Amniotic stem cell (primary cell): ENCODE measurements around the gene CLEC2L.

Source experiments
- DNase-seq: peaks from one replicate; lab custom pipeline; 2025; lab: John Stamatoyannopoulos, UW

CLEC2L gene

DNA sequence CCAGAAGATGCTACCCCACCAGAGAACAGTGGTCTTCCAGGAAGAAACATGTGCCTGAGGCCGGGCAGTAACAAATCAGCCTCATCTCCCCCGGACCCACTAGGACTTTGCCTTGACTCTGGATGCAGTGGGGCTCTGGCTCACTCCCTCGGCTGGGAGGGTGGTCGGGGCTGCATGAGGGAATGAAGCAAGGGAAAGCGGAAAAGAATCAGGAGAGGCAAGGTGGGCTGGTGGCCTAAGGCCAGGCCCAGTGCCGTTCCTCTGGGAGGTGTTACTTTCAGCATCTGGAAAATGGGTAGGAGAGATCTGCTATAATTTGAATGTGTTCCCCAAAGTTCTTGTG lies 51.8 kb downstream of the CLEC2L start:
- no peak for DNase-seq

DNA sequence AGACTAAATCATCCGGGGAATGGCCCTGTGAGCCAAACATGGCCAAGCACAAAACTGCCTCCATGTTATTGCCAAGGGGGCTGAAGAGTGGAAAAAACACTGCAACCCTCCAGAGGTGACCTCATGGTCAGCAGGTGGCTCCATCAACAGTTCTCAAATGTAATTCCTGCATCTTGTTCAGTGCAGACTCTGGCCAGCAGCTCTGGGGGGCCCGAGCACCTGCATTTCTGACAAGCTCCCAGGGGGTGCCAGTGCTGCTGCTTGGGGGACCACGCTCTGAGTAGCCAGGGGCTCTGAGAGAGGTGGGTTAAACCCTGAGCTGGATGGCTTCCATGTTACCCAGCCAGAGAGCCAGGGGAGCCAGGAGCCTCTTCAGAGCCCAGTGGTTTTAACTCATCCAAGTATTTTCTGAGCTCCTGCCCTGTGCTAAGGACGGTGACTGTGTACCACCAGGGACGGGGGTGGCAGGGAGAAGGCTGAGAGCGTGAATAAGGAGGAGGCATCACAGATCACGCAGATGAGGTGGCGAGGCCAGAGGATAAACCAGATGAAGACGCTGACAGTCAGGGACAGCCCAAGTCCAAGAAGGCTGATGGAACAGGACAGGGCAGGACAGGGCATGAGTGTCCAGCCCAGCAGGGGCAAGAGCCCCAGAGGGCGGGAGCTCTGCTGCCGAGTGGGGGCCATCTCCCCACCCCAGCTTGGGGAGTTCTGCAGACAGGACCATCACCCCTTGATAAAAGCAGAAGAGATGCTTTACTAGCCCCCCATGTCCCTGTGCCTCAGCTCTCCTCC lies 52.9 kb downstream of the CLEC2L start:
- no peak for DNase-seq

DNA sequence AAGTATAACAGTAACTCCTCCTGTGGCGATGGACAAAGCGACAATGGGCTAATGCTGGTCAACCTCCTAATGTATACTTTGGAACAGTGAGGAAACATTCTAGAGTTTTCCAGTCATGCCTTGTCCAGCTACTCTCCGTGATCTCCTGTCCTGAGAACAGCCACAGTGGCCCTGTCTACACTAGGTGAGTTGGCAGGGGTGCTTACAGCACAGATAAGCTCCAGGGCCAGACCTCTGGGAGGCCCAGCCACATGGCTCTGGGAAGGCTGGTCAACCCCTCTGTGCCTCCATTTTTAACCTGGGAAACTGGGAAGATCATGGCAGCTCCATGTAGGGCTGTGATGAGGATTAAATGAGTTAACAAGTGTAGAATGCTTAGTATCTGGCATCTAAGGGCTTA lies 57.0 kb downstream of the CLEC2L start:
- no peak for DNase-seq

DNA sequence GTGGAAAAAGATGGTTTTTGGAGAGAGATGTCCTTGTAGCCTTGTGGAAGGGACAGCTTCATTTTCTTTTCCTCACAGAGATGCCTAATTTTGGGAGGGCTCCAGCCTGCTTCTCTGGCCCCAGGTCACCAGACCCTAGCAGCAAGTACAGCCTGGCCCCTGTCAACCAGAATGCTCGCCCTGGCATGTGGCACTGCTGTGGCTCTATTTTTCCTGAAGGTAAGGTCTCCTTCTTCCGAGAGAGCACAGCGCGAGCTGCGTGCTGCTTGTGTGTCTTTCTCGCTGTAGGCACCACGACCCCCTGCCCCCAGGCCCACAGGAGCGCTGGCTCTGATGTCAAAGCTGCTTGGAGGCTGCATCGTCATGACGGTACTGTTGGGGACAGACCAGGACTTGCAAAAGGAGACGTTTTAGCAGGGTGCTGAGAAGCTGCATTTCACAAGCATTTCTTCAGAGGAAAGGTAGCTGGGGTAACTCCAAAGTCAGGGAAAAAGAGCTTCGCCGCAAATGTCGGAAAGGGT lies 58.7 kb downstream of the CLEC2L start:
- DNase-seq, result no peak

DNA sequence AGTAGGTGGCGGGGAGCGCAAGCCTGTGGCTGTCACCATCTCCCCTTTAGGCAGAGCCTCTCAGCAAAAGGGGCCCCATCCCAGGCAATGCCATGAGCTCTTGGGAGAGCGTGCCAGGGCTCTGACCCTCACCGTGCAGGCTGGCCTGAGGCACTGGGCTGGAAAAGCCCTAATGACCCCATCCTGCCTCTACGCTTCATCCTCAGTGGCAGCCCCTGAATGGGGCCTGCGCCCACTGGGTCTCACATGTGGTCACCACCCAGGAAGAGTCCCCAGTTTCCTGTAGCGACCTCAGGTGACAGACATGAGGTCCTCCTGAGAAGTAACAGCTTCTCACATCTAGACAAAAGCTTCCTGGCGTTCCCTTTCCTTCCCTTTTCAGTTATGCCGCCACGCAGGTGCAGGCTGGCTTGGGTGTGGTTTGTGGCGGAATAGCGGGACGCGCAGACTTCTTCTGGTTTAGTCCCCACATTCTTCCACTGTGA lies 59.2 kb downstream of the CLEC2L start:
- no peak for DNase-seq

DNA sequence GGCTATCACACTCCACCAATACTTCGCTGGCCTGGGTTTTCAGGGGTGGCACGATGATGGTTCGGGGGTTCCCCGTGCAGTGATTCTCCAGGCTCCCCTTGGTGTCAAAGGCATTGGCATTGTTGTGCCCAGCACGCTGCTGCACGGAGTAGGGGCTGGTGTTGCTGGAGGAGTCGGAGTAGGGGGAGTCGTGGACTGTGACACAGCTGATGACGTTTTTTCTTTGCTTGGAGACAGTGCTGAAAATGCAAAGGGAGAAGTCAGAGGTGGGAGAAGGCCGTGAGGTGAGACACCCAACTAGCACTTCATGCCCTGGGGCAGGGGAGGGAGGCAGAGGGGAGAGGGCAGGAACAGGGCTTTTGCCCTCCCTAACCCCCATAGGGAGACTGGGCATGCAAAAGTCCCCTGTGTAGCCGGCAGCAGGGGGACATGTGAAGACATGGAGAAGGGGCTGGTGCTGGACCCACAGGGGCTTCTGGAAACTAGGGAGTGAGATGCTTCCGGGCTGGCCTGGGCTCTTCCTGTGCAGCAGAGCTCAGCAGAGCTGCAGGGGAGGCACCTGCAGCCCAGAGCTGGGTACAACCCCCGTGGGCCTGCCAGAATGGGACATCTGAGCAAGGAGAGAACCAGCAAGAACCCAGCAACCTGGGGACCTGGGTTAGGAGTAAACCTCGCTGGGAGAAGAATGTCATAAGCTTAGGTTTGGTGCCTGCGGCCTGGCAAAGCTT lies 60.5 kb downstream of the CLEC2L start:
- no peak for DNase-seq

DNA sequence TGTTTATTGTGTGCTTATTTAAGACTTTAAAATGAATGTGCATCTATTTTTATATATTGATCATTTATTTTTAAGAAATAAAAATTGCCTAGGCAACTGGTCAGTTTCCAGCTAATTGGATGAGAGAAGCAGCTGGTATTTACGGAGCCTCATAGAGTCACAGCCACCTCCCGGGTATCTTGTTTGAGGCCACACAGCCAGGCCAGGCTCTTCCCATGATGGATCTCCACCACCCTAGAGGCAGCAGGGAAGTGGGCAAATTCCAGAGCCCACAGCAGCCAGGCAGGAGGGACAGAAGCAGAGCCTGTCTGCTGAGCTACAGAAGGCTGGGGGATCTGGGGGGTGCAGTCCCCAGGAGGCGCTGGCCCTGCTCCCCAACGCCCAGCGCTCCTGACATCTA lies 61.6 kb downstream of the CLEC2L start:
- DNase-seq, result no peak

DNA sequence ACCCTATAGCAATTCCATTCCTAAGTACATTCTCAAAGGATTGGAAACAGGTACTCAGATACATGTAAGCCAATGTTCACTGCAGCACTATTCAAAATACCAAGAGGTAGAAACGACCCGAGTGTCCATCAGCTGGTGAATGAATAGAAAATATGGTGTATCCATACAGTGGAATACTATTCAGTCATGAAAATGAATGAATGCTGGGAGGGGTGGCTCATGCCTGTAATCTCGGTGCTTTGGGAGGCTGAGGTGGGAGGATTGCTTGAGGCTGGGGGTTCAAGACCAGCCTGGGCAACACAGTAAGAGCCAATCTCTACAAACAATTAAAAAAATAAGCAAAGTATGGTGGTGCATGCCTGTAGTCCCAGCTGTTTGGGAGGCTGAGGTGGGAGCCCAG lies 62.8 kb downstream of the CLEC2L start:
- DNase-seq, result no peak

DNA sequence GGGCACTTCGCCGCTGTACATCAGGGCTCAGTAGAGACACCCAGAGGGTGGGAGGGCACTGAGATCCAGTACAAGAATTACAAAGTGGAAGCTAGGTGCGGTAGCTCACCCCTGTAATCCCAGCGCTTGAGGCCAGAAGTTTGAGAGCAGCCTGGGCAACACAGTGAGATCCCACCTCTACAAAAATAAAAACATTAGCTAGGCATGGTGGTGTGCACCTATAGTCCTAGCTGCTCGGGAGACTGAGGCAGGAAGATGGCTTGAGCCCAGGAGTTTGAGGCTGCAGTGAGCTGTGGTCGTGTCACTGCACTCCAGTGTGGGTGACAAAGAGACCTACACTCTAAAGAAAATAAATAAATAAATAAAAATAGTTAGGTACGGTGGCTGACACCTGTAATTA lies 64.0 kb downstream of the CLEC2L start:
- DNase-seq, result no peak

DNA sequence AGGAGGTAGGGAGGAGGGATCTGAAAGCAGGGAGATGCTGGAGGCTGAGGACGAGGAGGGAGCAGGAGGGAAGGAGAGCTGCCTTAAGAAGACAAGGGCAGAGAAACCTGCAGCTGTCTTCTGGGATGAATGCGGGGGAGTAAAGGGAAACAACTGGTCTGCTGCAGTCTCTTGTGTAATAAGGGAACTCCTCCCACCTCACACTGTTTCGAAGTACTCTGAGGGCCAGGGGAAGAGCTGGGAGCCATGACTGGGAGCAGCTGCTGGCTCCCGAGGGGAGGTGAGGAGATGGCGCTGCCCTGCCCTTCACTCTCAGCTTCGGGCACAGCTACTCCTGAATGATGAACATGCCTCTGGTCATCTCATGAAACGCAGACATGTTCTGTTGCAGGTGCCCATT lies 65.1 kb downstream of the CLEC2L start:
- no peak for DNase-seq

DNA sequence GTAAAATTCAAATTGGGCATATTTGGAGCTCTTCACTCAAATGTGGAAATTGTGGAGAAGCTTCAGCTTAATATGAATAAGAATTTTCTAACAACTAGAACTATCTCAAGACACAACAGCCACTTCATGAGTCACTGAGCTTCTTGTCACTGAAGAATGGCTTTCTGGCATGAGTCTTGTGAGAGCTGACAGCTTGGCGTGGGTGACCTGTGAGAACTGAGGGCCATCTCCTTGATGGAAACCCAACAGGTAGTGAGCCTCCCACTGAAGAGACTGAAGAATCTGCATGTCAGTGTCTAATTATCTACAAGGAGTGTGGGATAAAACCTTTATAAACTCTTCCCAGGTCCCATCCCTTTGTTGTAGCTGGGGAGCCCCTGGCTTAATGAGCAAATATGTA lies 66.0 kb downstream of the CLEC2L start:
- no peak for DNase-seq

DNA sequence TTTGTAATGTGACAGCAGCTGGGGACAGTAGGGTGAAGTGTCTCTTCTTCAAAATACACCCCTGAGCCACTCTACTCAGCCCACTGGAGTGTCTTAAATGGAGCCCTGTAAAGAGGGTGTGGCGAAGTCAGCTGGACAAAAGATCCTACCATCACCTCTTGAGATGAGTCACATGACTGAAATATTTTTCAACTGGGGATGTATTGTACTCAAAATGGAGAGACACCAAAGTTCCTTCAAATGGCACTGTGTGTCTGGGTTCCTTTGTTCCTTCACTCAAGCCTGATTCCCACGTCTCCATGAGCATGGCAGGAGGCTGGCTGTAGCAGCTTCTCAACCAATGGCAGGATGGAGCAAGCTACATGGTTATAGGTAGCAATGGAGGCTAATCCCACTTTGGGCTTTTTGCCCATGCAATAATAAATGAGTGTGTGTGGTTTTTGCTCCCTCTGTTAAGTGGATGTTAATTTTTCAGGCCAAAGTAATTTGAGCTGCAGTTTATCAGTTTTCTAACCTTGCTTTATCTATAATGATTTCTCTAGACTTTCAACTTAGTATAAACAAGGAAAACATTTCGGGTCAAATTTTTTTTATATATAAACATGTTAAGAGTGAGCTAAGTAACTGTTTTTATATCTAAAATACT lies 68.2 kb downstream of the CLEC2L start:
- DNase-seq, result no peak

DNA sequence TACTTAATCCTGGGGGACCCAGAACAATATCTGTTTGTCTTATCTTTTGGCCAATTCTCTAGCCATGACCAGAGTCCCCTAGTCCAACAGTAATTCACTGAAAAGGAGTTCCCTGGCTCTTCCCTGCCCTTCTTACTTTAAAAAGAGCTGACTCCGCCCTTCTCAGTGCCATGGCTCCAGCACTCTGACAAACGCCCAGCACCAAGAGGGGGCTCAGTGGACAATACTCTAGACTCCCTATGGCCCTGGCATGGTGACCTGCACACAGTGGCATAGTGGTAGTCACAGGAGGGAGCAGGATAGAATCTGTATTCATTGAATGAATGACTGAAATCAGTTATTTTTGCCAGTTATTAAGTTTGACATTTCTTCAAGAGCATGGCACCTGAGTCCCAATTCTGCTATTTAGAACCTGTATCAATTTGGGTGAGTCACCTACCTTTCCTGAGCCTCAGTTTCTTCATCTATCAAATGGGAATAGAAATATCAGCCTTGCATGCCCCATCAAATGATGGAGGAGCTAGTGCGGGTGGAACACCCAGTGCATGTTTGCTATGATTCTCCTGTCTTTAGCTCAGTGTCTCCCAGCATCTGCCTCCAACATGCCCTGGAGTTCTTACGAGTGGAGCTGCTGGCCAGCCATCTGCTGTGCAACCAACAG lies 69.4 kb downstream of the CLEC2L start:
- no peak for DNase-seq

DNA sequence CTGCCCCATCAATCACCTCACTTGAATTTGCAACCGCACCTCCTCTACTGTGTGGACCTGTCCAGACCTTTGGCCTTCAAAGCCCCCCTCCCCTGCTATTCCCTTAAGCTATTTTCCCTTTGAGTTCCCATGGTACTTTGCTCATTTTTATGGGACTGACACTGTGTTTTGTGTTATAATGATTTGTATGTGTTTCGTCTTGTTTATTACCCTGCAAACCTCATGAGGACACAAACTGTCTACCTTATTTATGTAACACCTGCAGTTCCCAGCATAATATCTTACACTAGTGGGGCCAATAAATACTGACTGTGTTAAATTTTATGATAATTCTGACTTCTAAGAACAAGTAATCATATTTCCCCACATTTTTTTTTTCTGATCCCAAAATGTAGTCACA lies 70.6 kb downstream of the CLEC2L start:
- no peak for DNase-seq
